NCI-H1930 (cell line): ENCODE results near the gene EFCAB6.

ENCODE experiments used
- DNase-seq, 2 experiments: peaks; one replicate each; lab custom pipeline; 2025; lab: John Stamatoyannopoulos, UW

The EFCAB6 gene

GRCh38 chr22:43812149-43812842 lies at the start of gene EFCAB6:
TSS of gene EFCAB6 (minus strand) at chr22:43812305. CDS start at chr22:43782318, 29,987 bp downstream.
- peak; percentile 94 to 95 for DNase-seq

GRCh38 chr22:43861529-43861928 lies 49.4 kb upstream of the EFCAB6 start:
- no peak for DNase-seq

GRCh38 chr22:43860831-43861230 lies 48.7 kb upstream of the EFCAB6 start:
- DNase-seq: no peak

- DNase-seq: no peak
Observed at GRCh38 chr22:43860126-43860525, 48.0 kb upstream of the EFCAB6 start.

GRCh38 chr22:43859621-43860020 lies 47.5 kb upstream of the EFCAB6 start:
- DNase-seq: no peak

GRCh38 chr22:43859176-43859575 lies 47.1 kb upstream of the EFCAB6 start:
- DNase-seq: no peak

GRCh38 chr22:43858156-43858895 lies 46.2 kb upstream of the EFCAB6 start:
- no peak for DNase-seq

GRCh38 chr22:43857367-43857766 lies 45.3 kb upstream of the EFCAB6 start:
- DNase-seq: no peak

GRCh38 chr22:43855431-43855830 lies 43.3 kb upstream of the EFCAB6 start:
- DNase-seq: no peak

- no peak for DNase-seq
Observed at GRCh38 chr22:43854786-43855271, 42.7 kb upstream of the EFCAB6 start.

GRCh38 chr22:43854121-43854785 lies 42.1 kb upstream of the EFCAB6 start:
- DNase-seq: no peak

- no peak for DNase-seq
Observed at GRCh38 chr22:43853328-43853931, 41.3 kb upstream of the EFCAB6 start.

GRCh38 chr22:43852573-43853327 lies 40.6 kb upstream of the EFCAB6 start:
- DNase-seq: no peak

- DNase-seq: no peak
Observed at GRCh38 chr22:43851979-43852307, 39.8 kb upstream of the EFCAB6 start.

- DNase-seq: no peak
Observed at GRCh38 chr22:43851058-43851978, 39.2 kb upstream of the EFCAB6 start.

GRCh38 chr22:43850529-43850928 lies 38.4 kb upstream of the EFCAB6 start:
- DNase-seq: no peak

- DNase-seq: no peak
Observed at GRCh38 chr22:43849731-43850130, 37.6 kb upstream of the EFCAB6 start.

GRCh38 chr22:43848366-43849171 lies 36.5 kb upstream of the EFCAB6 start:
- no peak for DNase-seq

GRCh38 chr22:43847376-43848289 lies 35.5 kb upstream of the EFCAB6 start:
- DNase-seq: no peak
